Inflammatory macrophage (primary cell): ENCODE measurements around the gene GPR176.
A peak's percentile ranks its signal among the peaks of the same experiment; 100 is the strongest.

Source experiments
- DNase-seq, 2 donors: peaks; one replicate each; pipeline ENCODE4 v3.0.0-alpha.2; 2020 to 2022

Gene GPR176

GRCh38 chr15:39888809-39889208 is 31.3 kb downstream of the GPR176 start:
- DNase-seq: no peak

GRCh38 chr15:39888243-39888642 is 31.8 kb downstream of the GPR176 start:
- no peak for DNase-seq

GRCh38 chr15:39887832-39888231 is 32.2 kb downstream of the GPR176 start:
- DNase-seq: peak; percentile 4 to 7

- DNase-seq: no peak
These were observed 32.9 kb downstream of the GPR176 start for GRCh38 chr15:39887211-39887610.

GRCh38 chr15:39886418-39886817 is 33.6 kb downstream of the GPR176 start:
- DNase-seq: no peak

- DNase-seq: peak in 1 of 2 donors; percentile 14
These were observed 34.8 kb downstream of the GPR176 start for GRCh38 chr15:39885099-39885777.

- no peak for DNase-seq
These were observed 35.7 kb downstream of the GPR176 start for GRCh38 chr15:39884351-39884750.

GRCh38 chr15:39882602-39883001 is 37.5 kb downstream of the GPR176 start:
- DNase-seq: no peak

GRCh38 chr15:39881790-39882189 is 38.3 kb downstream of the GPR176 start:
- peak; percentile 4 to 12 for DNase-seq

- DNase-seq: no peak
These were observed 39.2 kb downstream of the GPR176 start for GRCh38 chr15:39880718-39881387.

GRCh38 chr15:39878406-39878785 is 41.7 kb downstream of the GPR176 start:
- no peak for DNase-seq

- peak; percentile 29 to 43 for DNase-seq
These were observed 45.0 kb downstream of the GPR176 start for GRCh38 chr15:39874890-39875549.

GRCh38 chr15:39873978-39874377 is 46.1 kb downstream of the GPR176 start:
- no peak for DNase-seq

GRCh38 chr15:39870537-39870936 is 49.5 kb downstream of the GPR176 start:
- no peak for DNase-seq

GRCh38 chr15:39869858-39870515 is 50.1 kb downstream of the GPR176 start:
- DNase-seq: no peak

- no peak for DNase-seq
These were observed 50.8 kb downstream of the GPR176 start for GRCh38 chr15:39869254-39869653.

- DNase-seq: no peak
These were observed 51.7 kb downstream of the GPR176 start for GRCh38 chr15:39868396-39868795.

GRCh38 chr15:39864116-39864515 is 56.0 kb downstream of the GPR176 start:
- no peak for DNase-seq

- no peak for DNase-seq
These were observed 59.2 kb downstream of the GPR176 start for GRCh38 chr15:39860871-39861270.

- no peak for DNase-seq
These were observed 59.9 kb downstream of the GPR176 start for GRCh38 chr15:39860200-39860599.

GRCh38 chr15:39859636-39860035 is 60.4 kb downstream of the GPR176 start:
- no peak for DNase-seq

- DNase-seq: no peak
These were observed 62.9 kb downstream of the GPR176 start for GRCh38 chr15:39857132-39857531.

GRCh38 chr15:39856357-39856756 is 63.7 kb downstream of the GPR176 start:
- no peak for DNase-seq
